Measurements from ENCODE around the gene PCDH9.

The PCDH9 gene

GRCh38 chr13:66617786-66618185, 612.4 kb downstream of the PCDH9 start:
- Mint-ChIP-seq H3K9me3 (no peaks in the 10 kb centered on the region), H3K4me1 (no peaks in the 10 kb centered on the region), H3K4me3 (no peak overlapping the region), H3K27me3 (no peaks in the 10 kb centered on the region), H3K27ac (no peak overlapping the region), H3K36me3 (ENCODE audit: low read depth) (no peaks in the 10 kb centered on the region)
- DNase-seq, result no peak
- ATAC-seq, result no peak

DNA sequence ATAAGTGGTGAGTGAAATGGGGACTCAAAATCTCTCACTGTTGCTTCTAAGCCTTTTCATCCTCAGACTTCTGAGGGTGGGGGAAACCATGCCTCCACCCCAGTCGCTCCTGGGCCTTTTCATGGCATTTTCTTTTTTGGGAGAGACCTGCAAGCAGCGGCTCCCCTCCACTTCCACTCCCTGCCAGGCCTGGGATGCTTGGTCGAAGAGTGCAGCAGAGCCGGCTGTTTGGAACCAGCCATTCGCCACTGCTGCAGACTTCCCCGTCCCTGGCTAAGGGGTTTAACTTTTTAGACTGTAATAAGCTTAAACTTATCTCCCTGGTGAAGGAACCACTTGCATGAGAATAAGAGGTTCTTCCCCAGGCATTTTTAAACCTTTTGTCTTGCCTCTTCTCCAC, 617.2 kb downstream of the PCDH9 start:
- H3K27ac Mint-ChIP-seq, result no peak overlapping the region
- H3K4me1 Mint-ChIP-seq, result no peaks in the 10 kb centered on the region
- H3K36me3 Mint-ChIP-seq (ENCODE audit: low read depth), result no peaks in the 10 kb centered on the region
- no peak for DNase-seq
- no peak for ATAC-seq
- H3K4me3 Mint-ChIP-seq, result no peak overlapping the region
- no peaks in the 10 kb centered on the region for H3K9me3 Mint-ChIP-seq
- H3K27me3 Mint-ChIP-seq, result no peaks in the 10 kb centered on the region

GRCh38 chr13:66586489-66586888, 643.6 kb downstream of the PCDH9 start:
- Mint-ChIP-seq H3K36me3 (ENCODE audit: low read depth) (no peaks in the 10 kb centered on the region), H3K9me3 (peaks cover 3% of the 10 kb centered on the region), H3K27me3 (no peaks in the 10 kb centered on the region), H3K27ac (no peak overlapping the region), H3K4me1 (no peaks in the 10 kb centered on the region), H3K4me3 (no peak overlapping the region)
- ATAC-seq, result no peak
- no peak for DNase-seq

GRCh38 chr13:66585669-66586203, 644.4 kb downstream of the PCDH9 start:
- ATAC-seq, result no peak
- no peak overlapping the region for H3K4me3 Mint-ChIP-seq

GRCh38 chr13:66581675-66582074, 648.5 kb downstream of the PCDH9 start:
- peaks cover 9% of the 10 kb centered on the region for H3K9me3 Mint-ChIP-seq
- DNase-seq, result no peak
- ATAC-seq, result no peak
- no peaks in the 10 kb centered on the region for H3K36me3 Mint-ChIP-seq (ENCODE audit: low read depth)
- no peaks in the 10 kb centered on the region for H3K4me1 Mint-ChIP-seq
- H3K27me3 Mint-ChIP-seq, result no peaks in the 10 kb centered on the region
- H3K4me3 Mint-ChIP-seq, result no peak overlapping the region
- H3K27ac Mint-ChIP-seq, result no peak overlapping the region

More at GRCh38 chr13:66585669-66586203, 644.4 kb downstream of the PCDH9 start:
- H3K36me3 Mint-ChIP-seq (ENCODE audit: low read depth), result no peaks in the 10 kb centered on the region
- no peaks in the 10 kb centered on the region for H3K4me1 Mint-ChIP-seq
- no peak overlapping the region for H3K27ac Mint-ChIP-seq
- H3K27me3 Mint-ChIP-seq, result no peaks in the 10 kb centered on the region
- no peak for DNase-seq
- peaks cover 3% of the 10 kb centered on the region for H3K9me3 Mint-ChIP-seq

DNA sequence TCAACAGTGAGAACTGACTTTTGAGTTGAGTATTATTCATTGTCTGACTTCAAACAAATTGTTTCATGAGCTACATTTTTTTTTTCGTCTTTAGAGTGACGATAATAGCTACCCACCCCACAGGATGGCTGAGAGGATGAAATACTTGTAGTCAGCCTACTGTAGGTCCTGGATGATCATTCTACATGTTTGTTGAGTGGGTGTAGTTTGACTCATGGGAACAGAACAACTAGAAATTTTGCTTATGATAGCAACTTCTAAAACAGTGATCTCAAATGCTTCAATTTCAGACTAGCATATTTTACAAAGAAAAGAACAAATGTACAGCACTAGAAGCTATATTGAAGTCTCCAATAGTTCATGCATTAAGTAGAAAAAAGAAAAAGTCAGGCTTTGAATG, 651.8 kb downstream of the PCDH9 start:
- H3K27me3 Mint-ChIP-seq, result no peaks in the 10 kb centered on the region
- H3K9me3 Mint-ChIP-seq, result peaks cover 6% of the 10 kb centered on the region
- H3K4me3 Mint-ChIP-seq, result no peak overlapping the region
- no peaks in the 10 kb centered on the region for H3K4me1 Mint-ChIP-seq
- H3K27ac Mint-ChIP-seq, result no peak overlapping the region
- H3K36me3 Mint-ChIP-seq (ENCODE audit: low read depth), result no peaks in the 10 kb centered on the region
- ATAC-seq (no peak), DNase-seq (no peak)

DNA sequence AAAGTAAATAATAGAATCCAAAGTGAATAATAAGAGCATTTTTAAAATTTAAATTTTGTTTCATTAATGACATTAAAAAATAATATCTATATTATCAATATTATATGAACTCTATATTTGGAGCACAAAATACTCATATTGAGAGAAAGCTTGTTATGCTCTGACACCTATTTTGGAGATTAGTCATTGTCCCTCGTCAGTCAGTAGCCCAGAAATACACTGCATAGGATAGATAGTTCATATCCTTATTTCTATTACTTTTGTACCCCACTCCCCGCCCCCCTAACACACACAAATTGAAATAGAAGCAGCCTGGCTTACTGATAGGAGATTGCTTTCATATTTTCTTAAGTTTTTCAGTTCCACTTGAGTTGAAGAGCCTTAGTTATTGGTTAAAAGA, 652.8 kb downstream of the PCDH9 start:
- Mint-ChIP-seq H3K9me3 (peaks cover 6% of the 10 kb centered on the region), H3K36me3 (ENCODE audit: low read depth) (no peaks in the 10 kb centered on the region), H3K4me1 (no peaks in the 10 kb centered on the region), H3K27ac (no peak overlapping the region), H3K4me3 (no peak overlapping the region), H3K27me3 (no peaks in the 10 kb centered on the region)
- DNase-seq (no peak), ATAC-seq (no peak)

GRCh38 chr13:66576381-66576780, 653.8 kb downstream of the PCDH9 start:
- DNase-seq (no peak), ATAC-seq (no peak)
- Mint-ChIP-seq H3K27ac (no peak overlapping the region), H3K9me3 (peaks cover 6% of the 10 kb centered on the region), H3K4me1 (no peaks in the 10 kb centered on the region), H3K27me3 (no peaks in the 10 kb centered on the region), H3K4me3 (no peak overlapping the region), H3K36me3 (ENCODE audit: low read depth) (no peaks in the 10 kb centered on the region)

GRCh38 chr13:66574606-66575005, 655.5 kb downstream of the PCDH9 start:
- ATAC-seq (no peak), DNase-seq (no peak)
- Mint-ChIP-seq H3K27ac (no peak overlapping the region), H3K4me1 (no peaks in the 10 kb centered on the region), H3K27me3 (no peaks in the 10 kb centered on the region), H3K9me3 (peaks cover 5% of the 10 kb centered on the region), H3K36me3 (ENCODE audit: low read depth) (no peaks in the 10 kb centered on the region), H3K4me3 (no peak overlapping the region)

DNA sequence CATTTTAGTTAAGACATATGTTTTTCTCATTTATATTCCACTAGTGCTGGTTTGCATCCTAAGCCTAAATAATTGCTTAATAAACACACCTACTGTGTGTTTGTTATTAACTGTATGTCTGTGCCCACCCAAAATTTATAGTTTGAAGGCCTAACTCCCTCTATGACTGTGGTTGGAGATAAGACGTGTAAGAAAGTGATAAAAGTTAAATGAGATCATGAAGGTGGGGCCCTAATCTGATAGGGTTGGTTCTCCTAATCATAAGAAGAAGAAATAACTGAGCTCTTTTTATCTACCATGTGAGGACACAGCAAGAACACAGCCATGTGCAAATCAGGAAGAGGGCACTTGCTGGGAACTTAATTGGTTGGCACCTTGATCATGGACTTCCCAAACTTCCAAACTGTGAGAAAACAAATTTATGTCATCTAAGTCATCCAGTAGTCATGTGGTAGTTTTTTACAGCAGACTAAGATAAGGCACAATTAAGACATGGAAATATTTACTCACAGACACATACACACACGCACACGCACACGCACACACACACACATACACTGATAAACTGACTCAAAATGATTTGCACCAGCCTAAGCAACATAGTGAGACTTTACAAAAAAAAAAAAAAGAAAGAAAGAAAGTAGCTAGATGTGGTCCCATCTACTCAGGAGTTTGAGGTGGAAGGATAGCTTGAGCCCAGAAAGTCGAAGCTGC, 662.1 kb downstream of the PCDH9 start:
- DNase-seq, result no peak
- no peak overlapping the region for H3K27ac Mint-ChIP-seq
- no peaks in the 10 kb centered on the region for H3K4me1 Mint-ChIP-seq
- no peaks in the 10 kb centered on the region for H3K27me3 Mint-ChIP-seq
- H3K4me3 Mint-ChIP-seq, result no peak overlapping the region
- no peaks in the 10 kb centered on the region for H3K36me3 Mint-ChIP-seq (ENCODE audit: low read depth)
- peaks cover 13% of the 10 kb centered on the region for H3K9me3 Mint-ChIP-seq
- no peak for ATAC-seq

GRCh38 chr13:66565279-66565678, 664.9 kb downstream of the PCDH9 start:
- H3K36me3 Mint-ChIP-seq (ENCODE audit: low read depth), result no peaks in the 10 kb centered on the region
- H3K27ac Mint-ChIP-seq, result no peak overlapping the region
- no peaks in the 10 kb centered on the region for H3K27me3 Mint-ChIP-seq
- H3K4me3 Mint-ChIP-seq, result no peak overlapping the region
- ATAC-seq (no peak), DNase-seq (no peak)
- H3K4me1 Mint-ChIP-seq, result no peaks in the 10 kb centered on the region
- peaks cover 14% of the 10 kb centered on the region for H3K9me3 Mint-ChIP-seq

DNA sequence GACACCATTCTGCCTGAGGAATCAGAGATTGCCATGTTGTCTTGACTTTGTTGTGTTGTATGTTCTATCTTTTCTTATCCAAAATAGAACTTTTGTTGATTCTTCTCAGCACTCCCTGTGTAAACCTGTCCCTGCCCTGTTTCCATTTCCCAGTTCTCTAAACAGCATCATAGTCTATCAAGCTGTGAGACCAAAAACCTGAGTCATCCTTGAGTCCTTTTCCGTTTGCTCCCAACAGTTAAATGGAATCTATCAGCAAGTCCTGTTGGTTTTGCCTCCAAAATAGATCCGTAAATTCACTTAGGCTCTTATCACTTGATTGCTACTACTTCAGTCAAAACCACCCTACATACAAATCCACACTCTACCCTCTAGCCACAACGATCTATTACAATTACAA, 667.1 kb downstream of the PCDH9 start:
- ATAC-seq, result no peak
- no peaks in the 10 kb centered on the region for H3K4me1 Mint-ChIP-seq
- no peak overlapping the region for H3K27ac Mint-ChIP-seq
- no peak for DNase-seq
- H3K9me3 Mint-ChIP-seq, result peaks cover 9% of the 10 kb centered on the region
- no peaks in the 10 kb centered on the region for H3K27me3 Mint-ChIP-seq
- H3K36me3 Mint-ChIP-seq (ENCODE audit: low read depth), result no peaks in the 10 kb centered on the region
- no peak overlapping the region for H3K4me3 Mint-ChIP-seq

GRCh38 chr13:66562054-66562453, 668.1 kb downstream of the PCDH9 start:
- ATAC-seq, result no peak
- Mint-ChIP-seq H3K36me3 (ENCODE audit: low read depth) (no peaks in the 10 kb centered on the region), H3K27ac (no peak overlapping the region), H3K4me3 (no peak overlapping the region), H3K9me3 (peaks cover 6% of the 10 kb centered on the region), H3K27me3 (no peaks in the 10 kb centered on the region), H3K4me1 (no peaks in the 10 kb centered on the region)
- DNase-seq, result no peak

DNA sequence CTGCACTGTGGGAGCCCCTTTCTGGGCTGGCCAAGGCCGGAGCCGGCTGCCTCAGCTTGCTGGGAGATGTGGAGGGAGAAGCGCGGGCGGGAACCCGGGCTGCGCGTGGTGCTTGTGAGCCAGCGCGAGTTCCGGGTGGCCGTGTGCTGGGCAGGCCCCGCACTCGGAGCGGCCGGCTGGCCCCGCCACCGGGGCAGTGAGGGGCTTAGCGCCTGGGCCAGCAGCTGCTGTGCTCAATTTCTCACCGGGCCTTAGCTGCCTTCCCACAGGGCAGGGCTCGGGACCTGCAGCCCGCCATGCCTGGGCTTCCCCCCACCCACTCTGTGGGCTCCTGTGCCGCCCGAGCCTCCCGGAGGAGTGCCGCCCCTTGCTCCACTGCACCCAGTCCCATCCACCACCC, 669.1 kb downstream of the PCDH9 start:
- Mint-ChIP-seq H3K36me3 (ENCODE audit: low read depth) (no peaks in the 10 kb centered on the region), H3K9me3 (peaks cover 6% of the 10 kb centered on the region), H3K27me3 (no peaks in the 10 kb centered on the region), H3K4me1 (no peaks in the 10 kb centered on the region), H3K27ac (no peak overlapping the region), H3K4me3 (no peak overlapping the region)
- DNase-seq (no peak), ATAC-seq (no peak)

DNA sequence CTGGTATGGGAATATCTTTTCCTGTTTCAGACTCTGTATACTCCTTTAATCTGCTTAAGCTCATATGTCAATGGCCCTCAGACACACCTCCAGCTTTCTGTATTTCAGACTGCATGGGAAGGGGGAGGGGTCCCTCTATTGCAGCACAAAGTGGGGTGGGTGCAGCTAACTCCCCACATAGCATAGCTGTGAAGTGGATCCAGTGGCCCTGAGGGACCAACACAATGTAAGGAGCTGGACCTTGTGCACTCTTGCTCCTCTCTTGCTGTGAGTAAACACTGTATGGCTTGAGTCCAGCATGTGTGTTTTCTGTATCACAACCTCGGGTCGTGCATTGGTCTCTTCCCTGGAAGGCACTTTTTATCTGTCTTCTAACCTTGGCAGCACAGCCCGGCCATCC, 669.9 kb downstream of the PCDH9 start:
- Mint-ChIP-seq H3K27ac (no peak overlapping the region), H3K27me3 (no peaks in the 10 kb centered on the region), H3K4me1 (no peaks in the 10 kb centered on the region), H3K4me3 (no peak overlapping the region), H3K36me3 (ENCODE audit: low read depth) (no peaks in the 10 kb centered on the region), H3K9me3 (peaks cover 6% of the 10 kb centered on the region)
- DNase-seq (no peak), ATAC-seq (no peak)

GRCh38 chr13:66559093-66559492, 671.0 kb downstream of the PCDH9 start:
- H3K27ac Mint-ChIP-seq, result no peak overlapping the region
- no peak for ATAC-seq
- DNase-seq, result no peak

More at GRCh38 chr13:66559093-66559492, 671.0 kb downstream of the PCDH9 start:
- H3K36me3 Mint-ChIP-seq (ENCODE audit: low read depth), result no peaks in the 10 kb centered on the region
- no peaks in the 10 kb centered on the region for H3K4me1 Mint-ChIP-seq
- H3K27me3 Mint-ChIP-seq, result no peaks in the 10 kb centered on the region
- H3K4me3 Mint-ChIP-seq, result no peak overlapping the region
- H3K9me3 Mint-ChIP-seq, result peaks cover 6% of the 10 kb centered on the region

All from activated naive CD8-positive, alpha-beta T cell treated with anti-CD3 and anti-CD28 coated beads, Interleukin-2, amount 50 U/mL, for 24 hours (primary cell).